NCI-H1436 (cell line): ENCODE data around the gene LIPI.
"Not testable (repeated sequence)": the region's sequence is repeated elsewhere in the genome, so short reads cannot be mapped to it uniquely, and the experiment has no call there.

Experiments
- DNase-seq: peaks from one replicate; lab custom pipeline; 2025; lab: John Stamatoyannopoulos, UW

LIPI gene

DNA sequence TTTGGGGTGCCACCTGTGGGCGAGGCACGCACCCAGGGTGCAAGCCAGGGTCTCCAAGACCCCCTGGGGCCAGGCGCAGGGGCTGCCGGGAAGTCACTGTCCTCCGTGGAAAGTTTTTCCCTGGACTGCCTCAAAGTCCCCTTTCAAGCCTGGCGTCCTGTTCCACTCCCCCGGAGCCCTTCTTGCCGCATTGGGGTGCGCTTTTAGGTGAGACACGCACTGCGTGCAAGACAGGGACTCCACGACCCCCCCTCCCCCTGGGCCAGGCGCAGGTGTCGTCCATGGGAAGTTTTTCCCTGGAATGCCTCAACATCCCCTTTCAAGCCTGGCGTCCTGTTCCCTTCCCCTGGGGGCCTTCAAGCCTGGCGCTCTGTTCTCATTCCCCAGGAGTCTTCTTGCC lies 137.1 kb downstream of the LIPI start:
- DNase-seq, result no peak

DNA sequence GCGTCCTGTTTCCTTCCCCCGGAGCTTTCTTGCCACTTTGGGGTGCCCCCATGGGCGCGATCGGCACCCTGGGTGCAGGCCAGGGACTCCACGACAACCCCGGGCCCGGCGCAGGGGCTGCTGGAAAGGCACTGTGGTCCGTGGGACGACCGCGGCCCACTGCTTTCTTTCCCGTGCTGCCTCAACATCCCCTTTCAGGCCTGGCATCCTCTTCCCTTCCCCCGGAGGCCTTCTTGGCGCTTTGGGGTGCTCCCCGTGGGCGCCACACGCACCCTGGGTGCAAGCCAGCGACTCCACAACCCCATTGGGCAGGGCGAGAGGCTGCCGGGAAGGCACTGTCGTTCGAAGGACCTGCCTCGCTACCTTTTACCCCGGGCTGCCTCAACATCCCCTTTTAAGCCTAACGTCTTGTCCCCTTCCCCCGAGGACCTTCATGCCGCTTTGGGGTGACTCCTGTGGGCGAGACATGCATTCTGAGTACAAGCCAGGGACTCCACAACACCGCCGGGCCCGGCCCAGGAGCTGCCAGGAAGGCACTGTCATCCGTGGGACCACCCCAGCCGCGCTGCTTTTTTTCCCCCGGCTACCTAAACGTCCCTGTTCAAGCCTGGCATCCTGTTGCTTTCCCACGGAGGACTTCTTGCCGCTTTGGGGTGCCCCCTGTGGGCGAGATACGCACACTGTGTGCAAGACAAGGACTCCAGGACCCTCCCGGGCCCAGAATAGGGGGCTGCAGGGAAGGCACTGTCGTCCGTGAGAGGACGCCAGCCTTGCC lies 137.8 kb downstream of the LIPI start:
- no peak for DNase-seq

GRCh38 chr21:14071902-14072734 lies 138.6 kb downstream of the LIPI start:
- DNase-seq, result no peak

- no peak for DNase-seq
Observed at GRCh38 chr21:14070968-14071367, 139.8 kb downstream of the LIPI start.

GRCh38 chr21:14070049-14070893 lies 140.5 kb downstream of the LIPI start:
- no peak for DNase-seq

DNA sequence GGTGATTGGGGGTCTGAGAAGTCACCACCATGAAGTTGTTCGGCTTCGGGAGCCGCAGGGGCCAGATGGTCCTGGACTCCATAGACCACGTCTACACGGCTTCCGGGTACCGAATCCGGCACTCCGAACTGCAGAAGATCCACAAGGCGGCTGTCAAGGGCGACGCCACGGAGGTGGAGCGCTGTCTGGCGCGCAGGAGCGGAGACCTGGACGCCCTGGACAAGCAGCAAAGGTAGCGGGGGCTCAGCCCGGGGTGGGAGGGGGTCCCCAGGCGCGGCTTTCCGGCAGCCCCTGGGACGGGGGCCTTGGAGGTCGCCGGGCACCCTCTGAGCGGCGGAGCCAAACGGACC lies 146.5 kb downstream of the LIPI start:
- DNase-seq, result no peak

DNA sequence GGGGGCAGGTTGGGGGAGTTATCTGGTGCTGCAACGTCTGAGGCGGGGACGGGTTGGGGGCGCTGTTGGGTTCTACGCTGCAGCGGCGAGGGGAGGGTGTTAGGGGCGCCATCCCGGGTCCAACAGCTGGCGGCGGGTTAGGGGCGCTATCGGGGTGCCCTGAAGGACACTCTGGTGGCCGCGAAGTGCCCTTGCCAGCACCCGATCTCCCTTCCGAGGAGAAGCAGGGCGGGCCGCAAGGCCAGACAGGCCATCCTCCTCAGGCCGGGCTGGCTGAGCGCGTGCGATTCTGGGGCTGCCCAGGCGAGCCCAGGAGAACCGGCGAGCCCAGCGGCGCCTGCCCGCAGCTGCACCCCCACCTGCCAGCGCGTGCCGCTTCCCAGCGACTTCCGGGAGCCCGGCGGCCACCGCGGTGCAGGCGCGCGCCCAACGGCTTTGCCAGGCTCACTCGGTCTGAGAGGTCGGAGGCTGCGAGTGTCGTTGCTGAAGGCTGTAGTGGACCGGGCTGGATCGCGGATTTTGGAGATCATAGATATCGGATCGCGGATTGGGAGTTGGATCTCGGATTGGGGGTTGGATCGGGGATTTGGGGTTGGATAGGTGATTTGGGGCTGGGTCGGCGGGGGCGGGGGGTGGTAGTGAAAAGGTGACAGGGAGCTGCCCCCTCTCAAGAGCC lies 147.0 kb downstream of the LIPI start:
- DNase-seq, result not testable (repeated sequence)

DNA sequence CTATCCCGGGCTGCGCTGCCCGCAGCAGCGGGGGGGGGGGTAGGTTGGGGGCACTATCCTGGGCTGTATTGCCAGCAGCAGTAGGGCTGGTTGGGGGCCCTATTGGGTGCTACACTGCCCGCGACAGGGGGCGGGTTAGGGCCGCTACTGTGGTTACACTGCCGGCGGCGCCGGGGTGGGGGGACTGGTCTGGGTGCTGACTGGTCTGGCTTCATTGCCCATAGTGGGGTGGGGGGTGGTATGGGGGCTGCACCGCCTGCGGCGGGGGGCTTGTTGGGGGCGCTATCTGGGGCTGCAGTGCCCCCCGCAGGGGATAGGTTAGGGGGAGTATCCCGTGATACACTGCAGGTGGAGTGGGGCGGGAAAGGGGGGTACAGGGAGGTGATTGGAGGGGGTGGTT lies 148.1 kb downstream of the LIPI start:
- not testable (repeated sequence) for DNase-seq

GRCh38 chr21:14061820-14062219 lies 148.9 kb downstream of the LIPI start:
- not testable (repeated sequence) for DNase-seq

GRCh38 chr21:14058995-14059627 lies 151.6 kb downstream of the LIPI start:
- DNase-seq, result not testable (repeated sequence)
